DOHH2 (cell line): Measurements from ENCODE around the gene TTC34.

Experiments used
- CTCF ChIP-seq: fragments of 200-600 bp; sonication (generic); IDR thresholded peaks from one replicate; pipeline ENCODE4 v1.5.1; 2014; ENCODE audit warnings: antibody characterized with exemption, mild to moderate bottlenecking, low read depth, low read length; ENCODE audit not compliant: poor library complexity, severe bottlenecking
- EZH2phosphoT487 ChIP-seq: fragments of 200-600 bp; sonication (generic); IDR thresholded peaks from 2 replicates; pipeline ENCODE4 v1.6.1; 2017; ENCODE audit warnings: borderline replicate concordance, mild to moderate bottlenecking, antibody characterized with exemption, low read length, moderate library complexity, mixed read lengths

- TF ChIP-seq CTCF = no peak
- TF ChIP-seq EZH2phosphoT487 = no peak
These were observed 8.2 kb upstream of the TTC34 start for GRCh38 chr1:2809656-2810055.
